Caco-2 (cell line): ENCODE measurements around the gene PCNX3. TPM values are rescaled to one million over a fixed set of nuclear protein-coding genes. Genes with fewer than 3 reads are reported as not detected.
"Not testable (repeated sequence)": the region's sequence is repeated elsewhere in the genome, so short reads cannot be mapped to it uniquely, and the experiment has no call there.

Source experiments
- BruUV-seq: library from RNA; stranded (reverse); fragments of 400-500 nt; replicated peaks from 2 replicates; lab custom pipeline; 2021; lab: Mats Ljungman, UMichigan
- CTCF ChIA-PET: fragments of 300-600 bp; sonication (Branson Sonifier 250); formaldehyde crosslinking; loops from one replicate; lab custom pipeline; 2022; ENCODE audit warnings: antibody characterized with exemption; lab: Charles Lee
- POLR2A ChIA-PET: fragments of 300-600 bp; sonication (Branson Sonifier 250); formaldehyde crosslinking; loops from one replicate; lab custom pipeline; 2022; ENCODE audit warnings: antibody characterized with exemption; lab: Charles Lee
- DNase-seq, 2 experiments: peaks; one replicate each; pipeline versions ENCODE4 v3.0.0 to v3.0.0-alpha.2; 2020 to 2022
- H3K27me3 ChIP-seq: replicated peaks from 2 replicates; pipeline ENCODE4 v1.6.0; 2011; ENCODE audit warnings: low read length; ENCODE audit not compliant: control insufficient read depth, insufficient read depth
- H3K36me3 ChIP-seq: 2 replicates; pipeline ENCODE4 v1.5.1; 2011; ENCODE audit warnings: low read length; ENCODE audit not compliant: control insufficient read depth, insufficient read depth
- H3K4me1 ChIP-seq: fragments of 250-450 bp; sonication (Bioruptor Pico); 2 replicates; pipeline ENCODE4 v1.5.1; 2020; ENCODE audit warnings: mild to moderate bottlenecking
- H3K4me3 ChIP-seq: 2 replicates; pipeline ENCODE4 v1.5.1; 2011; ENCODE audit warnings: low read depth, mild to moderate bottlenecking, control low read depth, low read length
- H3K9me3 ChIP-seq: fragments of 250-450 bp; sonication (Bioruptor Pico); 2 replicates; pipeline ENCODE4 v1.5.1; 2020; ENCODE audit warnings: mild to moderate bottlenecking, moderate library complexity
- H3K27ac Mint-ChIP-seq: one replicate; pipeline ENCODE4 v1.8.0; 2022; ENCODE audit warnings: mixed read lengths; ENCODE audit not compliant: unreplicated experiment
- H3K27me3 Mint-ChIP-seq: one replicate; pipeline ENCODE4 v1.8.0; 2022; ENCODE audit warnings: mixed read lengths; ENCODE audit not compliant: insufficient read depth, unreplicated experiment
- H3K36me3 Mint-ChIP-seq: one replicate; pipeline ENCODE4 v1.8.0; 2022; ENCODE audit warnings: mild to moderate bottlenecking, mixed read lengths; ENCODE audit not compliant: insufficient read depth, unreplicated experiment
- H3K4me1 Mint-ChIP-seq: one replicate; pipeline ENCODE4 v1.8.0; 2022; ENCODE audit warnings: low read depth, mixed read lengths; ENCODE audit not compliant: unreplicated experiment
- H3K4me3 Mint-ChIP-seq: one replicate; pipeline ENCODE4 v1.8.0; 2022; ENCODE audit warnings: mild to moderate bottlenecking, moderate library complexity, mixed read lengths; ENCODE audit not compliant: unreplicated experiment
- H3K9me3 Mint-ChIP-seq: one replicate; pipeline ENCODE4 v1.8.0; 2022; ENCODE audit warnings: mixed read lengths; ENCODE audit not compliant: unreplicated experiment
- CTCF ChIP-seq, 2 experiments: fragments of 200-600 bp in 1 of 2; IDR thresholded peaks; 1 replicate in 1 of 2; 2 replicates in 1 of 2; pipeline versions ENCODE4 v1.5.1 to v1.8.0; 2011 to 2022; ENCODE audit warnings: antibody characterized with exemption in 1 of 2, control low read depth in 1 of 2, inconsistent platforms in 1 of 2, low read depth in 1 of 2, low read length in 1 of 2, mild to moderate bottlenecking in 1 of 2, moderate library complexity in 1 of 2; ENCODE audit not compliant: insufficient read depth in 1 of 2, severe bottlenecking in 1 of 2, unreplicated experiment in 1 of 2
- intact Hi-C: fragments of 100-400 bp; cut with micrococcal nuclease; formaldehyde crosslinking; loops from one replicate; pipeline ENCODE4 v1.10.0; 2022; ENCODE audit not compliant: unreplicated experiment
- total RNA-seq: library from RNA; stranded (reverse); gene quantifications from 2 replicates; pipeline ENCODE4 v1.2.3, GENCODE V29; 2022

The PCNX3 gene
- total RNA-seq, 1 experiment from 2014 or later, result 52.7 TPM

GRCh38 chr11:65660038-65660437 is 44.5 kb downstream of the PCNX3 start:
- BruUV-seq, result no TSS peak
- Histone ChIP-seq H3K4me1 (peaks cover 16% of the 10 kb centered on the region; the same call in 1 of the 2 replicates), H3K4me3 (no peak overlapping the region), H3K36me3 (peaks cover 11% of the 10 kb centered on the region), H3K27me3 (no peaks in the 10 kb centered on the region), H3K9me3 (no peaks in the 10 kb centered on the region)
- CTCF ChIA-PET, result no interaction called here
- TF ChIP-seq CTCF (IDR thresholded peaks at IDR 0.05; ENCODE audit: insufficient read depth in 1 of 2, low read depth in 1 of 2, low read length in 1 of 2, severe bottlenecking in 1 of 2, unreplicated experiment in 1 of 2), result no peak
- H3K27me3 Mint-ChIP-seq, result no peaks in the 10 kb centered on the region
- peaks cover 58% of the 10 kb centered on the region for H3K36me3 Mint-ChIP-seq
- H3K4me3 Mint-ChIP-seq, result no peak overlapping the region
- intact Hi-C loops, result no loop called here
- no peak overlapping the region for H3K27ac Mint-ChIP-seq
- POLR2A ChIA-PET, result no interaction called here
- H3K9me3 Mint-ChIP-seq, result no peaks in the 10 kb centered on the region
- peaks cover 6% of the 10 kb centered on the region for H3K4me1 Mint-ChIP-seq
- no peak for DNase-seq

GRCh38 chr11:65660908-65661307 is 45.3 kb downstream of the PCNX3 start:
- peaks cover 50% of the 10 kb centered on the region for H3K36me3 Mint-ChIP-seq
- CTCF ChIA-PET, result interaction anchor here (0.7 kb wide), 1 partner anchor 339 kb away, joined by 3 read pairs; no protein-coding TSS in a partner anchor
- H3K27me3 ChIP-seq, DNase-seq, BruUV-seq, H3K4me3 ChIP-seq, H3K9me3 Mint-ChIP-seq, H3K4me3 Mint-ChIP-seq, intact Hi-C loops, H3K27me3 Mint-ChIP-seq, H3K27ac Mint-ChIP-seq, H3K4me1 Mint-ChIP-seq, H3K9me3 ChIP-seq: not testable (repeated sequence)
- H3K4me1 ChIP-seq, result peaks cover 16% of the 10 kb centered on the region; the same call in 1 of the 2 replicates
- POLR2A ChIA-PET, result interaction anchor here (0.5 to 0.6 kb wide), 3 partner anchors 150 to 213 kb away, joined by 5 to 7 read pairs (median 5); no protein-coding TSS in a partner anchor
- H3K36me3 ChIP-seq, result peaks cover 11% of the 10 kb centered on the region

DNA sequence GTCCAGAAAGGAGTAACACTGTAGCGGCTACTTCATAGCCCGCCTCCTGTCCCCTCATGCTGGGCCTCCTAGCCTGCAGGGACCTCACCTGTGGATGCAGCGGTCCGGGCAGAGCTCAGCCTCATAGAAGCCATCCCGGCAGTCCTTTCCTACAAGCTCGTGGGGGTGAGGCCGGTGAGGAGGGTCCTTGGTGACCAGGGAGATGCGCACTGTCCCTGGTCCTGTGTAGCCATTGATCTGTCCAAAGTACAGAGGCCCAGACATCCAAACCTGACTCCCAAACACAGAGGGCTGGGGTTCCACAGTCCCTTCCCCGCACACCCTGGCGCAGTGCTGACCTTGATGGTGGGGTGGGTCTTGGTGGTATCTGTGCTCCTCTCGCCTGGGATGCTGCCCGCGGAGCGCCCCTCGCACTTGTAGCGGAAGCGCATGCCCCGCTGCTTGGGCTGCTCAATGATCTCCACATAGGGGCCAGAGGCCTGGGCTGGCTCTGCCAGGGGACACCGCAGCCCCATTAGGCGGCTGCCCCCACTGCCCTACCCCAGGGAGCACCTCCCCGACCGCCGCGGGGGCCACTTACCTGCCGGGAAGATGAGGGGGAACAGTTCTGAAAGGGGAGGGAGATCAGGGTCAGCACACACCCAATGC is 46.1 kb downstream of the PCNX3 start:
- no peaks in the 10 kb centered on the region for H3K9me3 ChIP-seq
- H3K4me3 ChIP-seq, result peak overlapping the region; percentile 82
- peaks cover 11% of the 10 kb centered on the region for H3K36me3 ChIP-seq
- Mint-ChIP-seq H3K27ac (peak overlapping the region; percentile 53), H3K9me3 (no peaks in the 10 kb centered on the region), H3K27me3 (no peaks in the 10 kb centered on the region), H3K4me1 (peaks cover 6% of the 10 kb centered on the region), H3K4me3 (peak overlapping the region; percentile 80), H3K36me3 (peaks cover 41% of the 10 kb centered on the region)
- DNase-seq, result no peak
- no TSS peak for BruUV-seq
- no peak for TF ChIP-seq CTCF (IDR thresholded peaks at IDR 0.05; ENCODE audit: insufficient read depth in 1 of 2, low read depth in 1 of 2, low read length in 1 of 2, severe bottlenecking in 1 of 2, unreplicated experiment in 1 of 2)
- POLR2A ChIA-PET, result interaction anchor here (0.6 kb wide), 2 partner anchors 162 to 212 kb away, joined by 5 to 7 read pairs; no protein-coding TSS in a partner anchor
- intact Hi-C loops, result loop anchor here (2.0 kb wide), 2 partner anchors 39 to 47 kb away; partner anchors contain the start of genes MAP3K11 and PCNX3
- no peaks in the 10 kb centered on the region for H3K27me3 ChIP-seq
- CTCF ChIA-PET, result interaction anchor here (0.7 kb wide), 1 partner anchor 339 kb away, joined by 3 read pairs; no protein-coding TSS in a partner anchor
- peaks cover 16% of the 10 kb centered on the region; the same call in 1 of the 2 replicates for H3K4me1 ChIP-seq
